ENCODE measurements around the gene ACTG1. TPM values are rescaled to one million over a fixed set of nuclear protein-coding genes. Genes with fewer than 3 reads are reported as not detected.

The ACTG1 gene
- total RNA-seq, 1 donor from 2014 or later: 5,342 TPM

GRCh38 chr17:81545160-81545949, 32.8 kb upstream of the ACTG1 start:
- Mint-ChIP-seq H3K4me3 (ENCODE audit: unreplicated experiment) (no peak overlapping the region), H3K36me3 (ENCODE audit: unreplicated experiment) (no peaks in the 10 kb centered on the region), H3K27ac (ENCODE audit: unreplicated experiment) (no peak overlapping the region), H3K9me3 (ENCODE audit: unreplicated experiment) (peaks cover 5% of the 10 kb centered on the region), H3K27me3 (ENCODE audit: unreplicated experiment) (no peaks in the 10 kb centered on the region), H3K4me1 (ENCODE audit: low read depth, unreplicated experiment) (no peaks in the 10 kb centered on the region)
- no peak for TF ChIP-seq CTCF (IDR thresholded peaks at IDR 0.05; ENCODE audit: partially characterized antibody, unreplicated experiment)
- DNase-seq: no peak

GRCh38 chr17:81544281-81544974, 31.8 kb upstream of the ACTG1 start:
- no peaks in the 10 kb centered on the region for H3K36me3 Mint-ChIP-seq (ENCODE audit: unreplicated experiment)
- H3K27me3 Mint-ChIP-seq (ENCODE audit: unreplicated experiment): no peaks in the 10 kb centered on the region
- H3K27ac Mint-ChIP-seq (ENCODE audit: unreplicated experiment): no peak overlapping the region
- no peak for TF ChIP-seq CTCF (IDR thresholded peaks at IDR 0.05; ENCODE audit: partially characterized antibody, unreplicated experiment)
- H3K4me1 Mint-ChIP-seq (ENCODE audit: low read depth, unreplicated experiment): no peaks in the 10 kb centered on the region
- H3K4me3 Mint-ChIP-seq (ENCODE audit: unreplicated experiment): no peak overlapping the region
- no peak for DNase-seq
- H3K9me3 Mint-ChIP-seq (ENCODE audit: unreplicated experiment): peaks cover 3% of the 10 kb centered on the region

- Mint-ChIP-seq H3K9me3 (ENCODE audit: unreplicated experiment) (peaks cover 2% of the 10 kb centered on the region), H3K4me1 (ENCODE audit: low read depth, unreplicated experiment) (no peaks in the 10 kb centered on the region), H3K27ac (ENCODE audit: unreplicated experiment) (no peak overlapping the region), H3K27me3 (ENCODE audit: unreplicated experiment) (no peaks in the 10 kb centered on the region), H3K4me3 (ENCODE audit: unreplicated experiment) (no peak overlapping the region), H3K36me3 (ENCODE audit: unreplicated experiment) (no peaks in the 10 kb centered on the region)
- no peak for DNase-seq
- TF ChIP-seq CTCF (IDR thresholded peaks at IDR 0.05; ENCODE audit: partially characterized antibody, unreplicated experiment): no peak
These were observed 31.2 kb upstream of the ACTG1 start for GRCh38 chr17:81543756-81544155.

GRCh38 chr17:81543339-81543675, 30.7 kb upstream of the ACTG1 start:
- H3K27me3 Mint-ChIP-seq (ENCODE audit: unreplicated experiment): no peaks in the 10 kb centered on the region
- H3K4me3 Mint-ChIP-seq (ENCODE audit: unreplicated experiment): no peak overlapping the region
- no peak for DNase-seq
- peaks cover 3% of the 10 kb centered on the region for H3K4me1 Mint-ChIP-seq (ENCODE audit: low read depth, unreplicated experiment)
- peaks cover 2% of the 10 kb centered on the region for H3K9me3 Mint-ChIP-seq (ENCODE audit: unreplicated experiment)
- H3K36me3 Mint-ChIP-seq (ENCODE audit: unreplicated experiment): no peaks in the 10 kb centered on the region
- no peak overlapping the region for H3K27ac Mint-ChIP-seq (ENCODE audit: unreplicated experiment)
- no peak for TF ChIP-seq CTCF (IDR thresholded peaks at IDR 0.05; ENCODE audit: partially characterized antibody, unreplicated experiment)
